GM12878 (cell line): ENCODE data around the gene VIPR1. TPM values are rescaled to one million over a fixed set of nuclear protein-coding genes. Genes with fewer than 3 reads are reported as not detected.

Source experiments
- ATAC-seq: fragments of 200-7000 bp; cut with Tn5 transposase; 3 replicates; pipeline ENCODE4 v1.9.1; 2020; ENCODE audit warnings: mild to moderate bottlenecking, moderate library complexity
- BruUV-seq: library from RNA; stranded (reverse); fragments of 400-500 nt; replicated peaks from 2 replicates; lab custom pipeline; 2021; lab: Mats Ljungman, UMichigan
- CTCF ChIA-PET: fragments of 300-600 bp; sonication (Branson Sonifier 250); formaldehyde crosslinking; extraction: SDS; loops from one replicate; lab custom pipeline; 2021; ENCODE audit warnings: inconsistent platforms; lab: Yijun Ruan, JAX
- POLR2A ChIA-PET: fragments of 350-600 bp; formaldehyde crosslinking; extraction: SDS; loops from one replicate; lab custom pipeline; 2021; ENCODE audit warnings: inconsistent platforms; lab: Charles Lee
- RAD21 ChIA-PET: fragments of 300-600 bp; sonication (Branson Sonifier 250); formaldehyde crosslinking; loops from one replicate; lab custom pipeline; 2023; ENCODE audit warnings: antibody characterized with exemption; ENCODE audit not compliant: unreplicated experiment; lab: Charles Lee
- SMC1A ChIA-PET: fragments of 300-600 bp; sonication (Branson Sonifier 250); formaldehyde crosslinking; loops from one replicate; lab custom pipeline; 2023; ENCODE audit not compliant: unreplicated experiment, uncharacterized antibody; lab: Charles Lee
- DNase-seq: peaks from one replicate; pipeline ENCODE4 v3.0.0-alpha.2; 2011; ENCODE audit warnings: low read depth, low spot score
- FAIRE-seq: peaks from 3 replicates; lab custom pipeline; 2011; peaks lifted over from hg19 to GRCh38; lab: Jason Lieb, UNC
- H2AFZ ChIP-seq: 2 replicates; pipeline ENCODE4 v1.6.0; 2011; ENCODE audit warnings: low read depth, low read length, control low read depth; ENCODE audit not compliant: control insufficient read depth
- H3K27ac ChIP-seq: 2 replicates; pipeline ENCODE4 v1.5.1; 2011; ENCODE audit warnings: control low read depth; ENCODE audit not compliant: control insufficient read depth, insufficient read depth
- H3K27me3 ChIP-seq, 2 experiments: replicated peaks in 1 of 2; 2 replicates each; pipeline versions ENCODE4 v1.6.0 to v1.6.1; 2011; ENCODE audit warnings: low read length in 1 of 2; ENCODE audit not compliant: control insufficient read depth in 2 of 2, insufficient read depth in 2 of 2
- H3K36me3 ChIP-seq, 2 experiments: 2 replicates each; pipeline ENCODE4 v1.5.1; 2011; ENCODE audit warnings: low read length in 1 of 2; ENCODE audit not compliant: control insufficient read depth in 2 of 2, insufficient read depth in 2 of 2
- H3K4me1 ChIP-seq: 2 replicates; pipeline ENCODE4 v1.6.1; 2011; ENCODE audit warnings: mild to moderate bottlenecking, low read length, moderate library complexity, mixed read lengths; ENCODE audit not compliant: control insufficient read depth, insufficient read depth
- H3K4me2 ChIP-seq: 2 replicates; pipeline ENCODE4 v1.6.0; 2011; ENCODE audit warnings: control low read depth; ENCODE audit not compliant: control insufficient read depth, insufficient read depth
- H3K4me3 ChIP-seq: fragments of 200-600 bp; sonication (generic); 2 replicates; pipeline ENCODE4 v1.5.1; 2016
- H3K79me2 ChIP-seq: 2 replicates; pipeline ENCODE4 v1.6.0; 2011; ENCODE audit warnings: low read length; ENCODE audit not compliant: control insufficient read depth, insufficient read depth
- H3K9ac ChIP-seq: 2 replicates; pipeline ENCODE4 v1.8.0; 2011; ENCODE audit warnings: low read length, control low read depth, mixed read lengths; ENCODE audit not compliant: control insufficient read depth, insufficient read depth
- H3K9me3 ChIP-seq: replicated peaks from 3 replicates; pipeline ENCODE4 v1.5.1; 2011; ENCODE audit warnings: mild to moderate bottlenecking, low read length; ENCODE audit not compliant: control insufficient read depth, insufficient read depth
- H4K20me1 ChIP-seq: 2 replicates; pipeline ENCODE4 v1.6.0; 2011; ENCODE audit not compliant: control insufficient read depth, insufficient read depth
- CEBPB ChIP-seq, 2 experiments: fragments of 150-350 bp in 1 of 2; IDR thresholded peaks; 2 replicates each; pipeline ENCODE4 v1.6.1; 2012 to 2014; ENCODE audit warnings: low read depth in 2 of 2, low read length in 2 of 2, borderline replicate concordance in 1 of 2, inconsistent platforms in 1 of 2
- KAT2A ChIP-seq: conservative IDR thresholded peaks from 2 replicates; pipeline ENCODE4 v1.6.1; 2011; ENCODE audit warnings: low read depth, low read length; ENCODE audit not compliant: control insufficient read depth
- MXI1 ChIP-seq: fragments of 150-350 bp; IDR thresholded peaks from 2 replicates; pipeline ENCODE4 v1.6.1; 2011; ENCODE audit warnings: low read depth, mild to moderate bottlenecking, inconsistent platforms, low read length, improper control_type of control experiment
- PAX8 ChIP-seq: fragments of 450-650 bp; IDR thresholded peaks from 2 replicates; pipeline ENCODE4 v1.6.1; 2017; ENCODE audit warnings: mild to moderate bottlenecking, moderate library complexity
- SIN3A ChIP-seq: IDR thresholded peaks from 2 replicates; pipeline ENCODE4 v1.6.1; 2012; ENCODE audit warnings: low read depth, low read length, improper control_type of control experiment
- SMARCA5 ChIP-seq: fragments of 450-650 bp; IDR thresholded peaks from 2 replicates; pipeline ENCODE4 v1.6.1; 2017; ENCODE audit warnings: mild to moderate bottlenecking
- SRF ChIP-seq, 2 experiments: IDR thresholded peaks; 2 replicates each; pipeline ENCODE4 v1.6.1; 2011; ENCODE audit warnings: low read depth in 2 of 2, low read length in 2 of 2, mild to moderate bottlenecking in 1 of 2, moderate library complexity in 1 of 2
- YY1 ChIP-seq: IDR thresholded peaks from 2 replicates; pipeline ENCODE4 v1.6.1; 2011; ENCODE audit warnings: low read depth, mild to moderate bottlenecking, low read length
- ZBED1 ChIP-seq: IDR thresholded peaks from 2 replicates; pipeline ENCODE4 v1.6.1; 2016; ENCODE audit warnings: borderline replicate concordance
- ZSCAN29 ChIP-seq: fragments of 450-650 bp; IDR thresholded peaks from 2 replicates; pipeline ENCODE4 v1.6.1; 2017; ENCODE audit warnings: mild to moderate bottlenecking, moderate library complexity
- WGBS: methylation state at CpG from one replicate; pipeline ENCODE4 v1.1.6; 2016; ENCODE audit warnings: low lambda C conversion rate; ENCODE audit not compliant: insufficient replicate concordance, insufficient coverage; ENCODE audit errors: missing lambda C conversion rate; 5-methylcytosine and 5-hydroxymethylcytosine counted together
- in situ Hi-C: fragments of 300-500 bp; cut with MboI; formaldehyde crosslinking; loops from 9 replicates; pipeline ENCODE4 v1.14.3; 2018; ENCODE audit warnings: mixed read lengths
- intact Hi-C: fragments of 100-400 bp; cut with micrococcal nuclease; formaldehyde crosslinking; loops from one replicate; pipeline ENCODE4 v1.14.2; 2022; ENCODE audit not compliant: unreplicated experiment
- polyA plus RNA-seq, 11 experiments: library from polyadenylated mRNA; depleted of rRNA in 4 of 11; unstranded in 6 of 11; stranded (reverse) in 5 of 11; fragments of >200 nt; fragmentation: Nextera tagmentation in 4 of 11; fragmentation: Illumina TruSeq in 1 of 11; extraction: Ambion mirVana in 4 of 11; extraction: Trizol in 1 of 11; gene quantifications; 1 replicate in 1 of 11; 2 replicates in 10 of 11; pipeline versions ENCODE4 v1.2.1 to v1.2.3, GENCODE V29; 2011 to 2016; ENCODE audit warnings: inconsistent platforms in 2 of 11, missing spikeins in 2 of 11, low read depth in 1 of 11
- total RNA-seq, 4 experiments: library from RNA; depleted of rRNA in 3 of 4; stranded (reverse); fragments of >200 nt in 3 of 4; fragmentation: Illumina TruSeq in 1 of 4; extraction: Trizol in 1 of 4; gene quantifications; 2 replicates each; pipeline versions ENCODE4 v1.2.1 to v1.2.3, GENCODE V29; 2013 to 2021
- TF ChIP-seq, protein P1 (sequence below): IDR thresholded peaks from 2 replicates; pipeline ENCODE4 v1.6.1; 2012; ENCODE audit warnings: low read depth, low read length, improper control_type of control experiment
- TF ChIP-seq, protein P2 (sequence below): fragments of 450-650 bp; IDR thresholded peaks from 2 replicates; pipeline ENCODE4 v1.6.1; 2017; ENCODE audit warnings: mild to moderate bottlenecking, low read depth, inconsistent platforms; ENCODE audit not compliant: poor library complexity, severe bottlenecking
- TF ChIP-seq, protein P3 (sequence below): fragments of 450-650 bp; formaldehyde crosslinking; IDR thresholded peaks from 2 replicates; pipeline ENCODE4 v1.4.0; 2022; ENCODE audit warnings: mild to moderate bottlenecking, moderate library complexity

The VIPR1 gene
- total and polyA plus RNA-seq, 10 of the 15 experiments (the other 5 are each of a cell fraction or from before 2014, with no cell fraction given) = 0.03 to 0.28 (median 0.12) TPM; not detected in 6

DNA sequence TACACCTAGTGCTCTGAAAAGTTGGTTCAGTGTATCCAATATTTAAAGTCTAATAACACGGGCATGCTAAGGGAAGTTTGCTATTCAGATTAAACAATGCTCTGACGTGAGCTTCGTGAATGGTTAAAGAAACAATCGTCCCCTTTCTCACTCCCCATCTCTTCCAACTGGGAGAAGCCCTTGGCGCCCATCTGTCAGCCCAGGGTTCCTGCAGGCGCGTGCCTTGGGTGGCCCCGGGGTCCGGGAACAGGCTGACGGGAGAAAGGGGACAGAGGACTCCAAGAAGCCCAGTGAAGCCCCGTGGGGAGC is 78.9 kb downstream of the VIPR1 start (continued):
- TF ChIP-seq, protein P1, sequence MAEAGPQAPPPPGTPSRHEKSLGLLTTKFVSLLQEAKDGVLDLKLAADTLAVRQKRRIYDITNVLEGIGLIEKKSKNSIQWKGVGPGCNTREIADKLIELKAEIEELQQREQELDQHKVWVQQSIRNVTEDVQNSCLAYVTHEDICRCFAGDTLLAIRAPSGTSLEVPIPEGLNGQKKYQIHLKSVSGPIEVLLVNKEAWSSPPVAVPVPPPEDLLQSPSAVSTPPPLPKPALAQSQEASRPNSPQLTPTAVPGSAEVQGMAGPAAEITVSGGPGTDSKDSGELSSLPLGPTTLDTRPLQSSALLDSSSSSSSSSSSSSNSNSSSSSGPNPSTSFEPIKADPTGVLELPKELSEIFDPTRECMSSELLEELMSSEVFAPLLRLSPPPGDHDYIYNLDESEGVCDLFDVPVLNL = no peak
- TF ChIP-seq ZSCAN29 = no peak
- TF ChIP-seq KAT2A = no peak
- TF ChIP-seq SIN3A = no peak
- TF ChIP-seq ZBED1 = no peak
- no peak for TF ChIP-seq SRF (IDR thresholded peaks at IDR 0.05; ENCODE audit: low read depth in 2 of 2, low read length in 2 of 2)
- TF ChIP-seq YY1 = no peak
- TF ChIP-seq CEBPB (IDR thresholded peaks at IDR 0.05; ENCODE audit: borderline replicate concordance in 1 of 2, low read depth in 2 of 2, low read length in 2 of 2) = no peak

DNA sequence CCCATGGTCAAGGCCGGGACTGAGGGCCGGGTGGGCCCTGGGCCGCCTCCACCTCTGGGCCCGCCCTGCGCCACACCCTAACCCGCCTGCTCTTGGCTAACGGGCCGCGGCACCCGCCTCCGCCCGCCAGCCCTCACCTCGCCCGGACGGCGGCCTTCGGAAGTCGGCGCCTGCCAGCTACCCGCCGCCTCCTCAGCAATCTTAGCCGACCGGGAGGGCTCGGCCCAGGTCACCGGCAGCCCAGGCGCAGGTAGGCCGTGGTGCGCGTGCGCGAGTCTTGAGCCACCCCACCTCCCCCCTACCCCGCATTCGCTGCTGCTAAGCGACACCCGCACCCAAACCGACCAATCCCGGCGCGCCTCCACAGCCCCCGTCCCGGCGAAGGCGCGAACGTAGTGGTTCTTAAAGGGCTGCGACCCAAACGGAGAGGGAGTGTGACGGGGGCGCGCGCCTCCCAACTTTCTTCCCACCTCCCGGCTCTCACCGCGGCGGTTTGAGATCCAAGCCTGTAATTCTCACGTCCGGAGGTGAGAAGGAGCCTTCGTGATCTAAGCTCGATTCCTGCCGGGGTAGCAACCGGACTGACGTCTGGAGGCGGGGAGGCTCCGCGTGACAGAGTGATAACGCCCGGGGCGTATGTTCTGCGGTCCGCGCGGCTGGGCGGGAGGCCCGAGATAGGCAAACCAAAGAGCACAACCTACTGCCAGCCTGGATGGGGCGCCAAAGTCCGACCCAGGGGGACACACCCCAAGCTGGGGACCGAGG is 79.4 kb downstream of the VIPR1 start, which contains the start of gene SEC22C:
Gene SEC22C (minus strand): TSS at position 259 of the 765 bp plus-strand sequence. CDS start 12,921 bp downstream, outside the sequence.
- Histone ChIP-seq H3K4me3 (peak within 1 kb of the TSS; percentile 94), H4K20me1 (no peaks in the 10 kb centered on the region), H3K27me3 (no peaks in the 10 kb centered on the region), H3K36me3 (no peaks in the 10 kb centered on the region; a peak in 1 of 4 replicates), H3K4me1 (peaks cover 7% of the 10 kb centered on the region), H3K9ac (peak within 1 kb of the TSS; percentile 97), H3K79me2 (peaks cover 26% of the 10 kb centered on the region), H3K4me2 (peak within 1 kb of the TSS; percentile 86), H2AFZ (peak within 1 kb of the TSS; percentile 96), H3K27ac (peak within 1 kb of the TSS; percentile 75), H3K9me3 (no peaks in the 10 kb centered on the region; the same call in 1 of the 3 replicates)
- ATAC-seq = peak; percentile 96
- in situ Hi-C loops (no loop called here), intact Hi-C loops (loop anchor here (1.0 kb wide), 1 partner anchor 8 kb away; the partner anchor contains the start of gene SS18L2)
- peak; percentile 73 for DNase-seq
- ChIA-PET CTCF (interaction anchor here (0.6 to 4.2 kb wide), 25 partner anchors 9 to 308 kb away, joined by 3 to 38 read pairs (median 4); partner anchors contain the start of genes NKTR and SS18L2), RAD21 (interaction anchor here (1.0 to 3.1 kb wide), 10 partner anchors 8 to 386 kb away, joined by 3 to 16 read pairs (median 4); partner anchors contain the start of genes NKTR and SS18L2), POLR2A (interaction anchor here (1.3 to 3.9 kb wide), 6 partner anchors 9 to 70 kb away, joined by 3 to 33 read pairs (median 12); partner anchors contain the start of genes NKTR and SS18L2), SMC1A (interaction anchor here (1.0 to 3.4 kb wide), 16 partner anchors 9 to 309 kb away, joined by 3 to 34 read pairs (median 6); partner anchors contain the start of genes NKTR and SS18L2)
- BruUV-seq = no TSS peak
- peak; percentile 71 for FAIRE-seq
- WGBS = under 1% methylated on average over 61 of the region's 77 CpGs
- TF ChIP-seq PAX8 = no peak
- TF ChIP-seq, protein P2, sequence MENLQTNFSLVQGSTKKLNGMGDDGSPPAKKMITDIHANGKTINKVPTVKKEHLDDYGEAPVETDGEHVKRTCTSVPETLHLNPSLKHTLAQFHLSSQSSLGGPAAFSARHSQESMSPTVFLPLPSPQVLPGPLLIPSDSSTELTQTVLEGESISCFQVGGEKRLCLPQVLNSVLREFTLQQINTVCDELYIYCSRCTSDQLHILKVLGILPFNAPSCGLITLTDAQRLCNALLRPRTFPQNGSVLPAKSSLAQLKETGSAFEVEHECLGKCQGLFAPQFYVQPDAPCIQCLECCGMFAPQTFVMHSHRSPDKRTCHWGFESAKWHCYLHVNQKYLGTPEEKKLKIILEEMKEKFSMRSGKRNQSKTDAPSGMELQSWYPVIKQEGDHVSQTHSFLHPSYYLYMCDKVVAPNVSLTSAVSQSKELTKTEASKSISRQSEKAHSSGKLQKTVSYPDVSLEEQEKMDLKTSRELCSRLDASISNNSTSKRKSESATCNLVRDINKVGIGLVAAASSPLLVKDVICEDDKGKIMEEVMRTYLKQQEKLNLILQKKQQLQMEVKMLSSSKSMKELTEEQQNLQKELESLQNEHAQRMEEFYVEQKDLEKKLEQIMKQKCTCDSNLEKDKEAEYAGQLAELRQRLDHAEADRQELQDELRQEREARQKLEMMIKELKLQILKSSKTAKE = peak; percentile 57
- no peak for TF ChIP-seq SMARCA5
- peak; percentile 64 for TF ChIP-seq MXI1
- no peak for TF ChIP-seq CEBPB (IDR thresholded peaks at IDR 0.05; ENCODE audit: borderline replicate concordance in 1 of 2, low read depth in 2 of 2, low read length in 2 of 2)
- TF ChIP-seq, protein P3, sequence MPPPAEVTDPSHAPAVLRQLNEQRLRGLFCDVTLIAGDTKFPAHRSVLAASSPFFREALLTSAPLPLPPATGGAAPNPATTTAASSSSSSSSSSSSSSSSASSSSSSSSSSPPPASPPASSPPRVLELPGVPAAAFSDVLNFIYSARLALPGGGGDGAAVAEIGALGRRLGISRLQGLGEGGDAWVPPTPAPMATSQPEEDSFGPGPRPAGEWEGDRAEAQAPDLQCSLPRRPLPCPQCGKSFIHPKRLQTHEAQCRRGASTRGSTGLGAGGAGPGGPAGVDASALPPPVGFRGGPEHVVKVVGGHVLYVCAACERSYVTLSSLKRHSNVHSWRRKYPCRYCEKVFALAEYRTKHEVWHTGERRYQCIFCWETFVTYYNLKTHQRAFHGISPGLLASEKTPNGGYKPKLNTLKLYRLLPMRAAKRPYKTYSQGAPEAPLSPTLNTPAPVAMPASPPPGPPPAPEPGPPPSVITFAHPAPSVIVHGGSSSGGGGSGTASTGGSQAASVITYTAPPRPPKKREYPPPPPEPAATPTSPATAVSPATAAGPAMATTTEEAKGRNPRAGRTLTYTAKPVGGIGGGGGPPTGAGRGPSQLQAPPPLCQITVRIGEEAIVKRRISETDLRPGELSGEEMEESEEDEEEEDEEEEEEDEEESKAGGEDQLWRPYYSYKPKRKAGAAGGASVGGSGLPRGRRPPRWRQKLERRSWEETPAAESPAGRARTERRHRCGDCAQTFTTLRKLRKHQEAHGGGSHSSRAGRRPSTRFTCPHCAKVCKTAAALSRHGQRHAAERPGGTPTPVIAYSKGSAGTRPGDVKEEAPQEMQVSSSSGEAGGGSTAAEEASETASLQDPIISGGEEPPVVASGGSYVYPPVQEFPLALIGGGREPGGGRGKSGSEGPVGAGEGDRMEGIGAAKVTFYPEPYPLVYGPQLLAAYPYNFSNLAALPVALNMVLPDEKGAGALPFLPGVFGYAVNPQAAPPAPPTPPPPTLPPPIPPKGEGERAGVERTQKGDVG (CRISPR knock-in tag) = no peak
- peak; percentile 30; the same call in 1 of the 2 replicates for TF ChIP-seq YY1
